ENCODE measurements around the gene TRMT10A.

DNA sequence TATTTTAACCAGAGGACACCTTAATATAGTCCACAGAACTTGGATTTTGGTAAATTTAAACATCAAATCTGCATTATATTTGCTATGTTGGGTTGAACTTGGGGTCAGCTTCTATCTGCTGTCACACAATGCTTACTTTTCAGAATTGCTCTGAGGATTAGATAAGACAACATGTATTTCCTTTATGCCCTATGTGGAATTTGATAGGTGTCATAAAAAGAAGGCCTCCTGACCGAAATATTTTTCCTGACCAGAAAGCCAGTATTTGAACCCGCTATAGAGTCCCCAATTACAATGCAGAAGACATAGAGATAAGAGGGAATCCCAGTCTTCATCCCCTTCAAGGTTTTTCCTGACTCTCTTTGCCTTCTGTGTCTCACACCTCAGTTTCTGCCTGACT lies 14.9 kb upstream of the TRMT10A start:
- TF ChIP-seq, protein P1, sequence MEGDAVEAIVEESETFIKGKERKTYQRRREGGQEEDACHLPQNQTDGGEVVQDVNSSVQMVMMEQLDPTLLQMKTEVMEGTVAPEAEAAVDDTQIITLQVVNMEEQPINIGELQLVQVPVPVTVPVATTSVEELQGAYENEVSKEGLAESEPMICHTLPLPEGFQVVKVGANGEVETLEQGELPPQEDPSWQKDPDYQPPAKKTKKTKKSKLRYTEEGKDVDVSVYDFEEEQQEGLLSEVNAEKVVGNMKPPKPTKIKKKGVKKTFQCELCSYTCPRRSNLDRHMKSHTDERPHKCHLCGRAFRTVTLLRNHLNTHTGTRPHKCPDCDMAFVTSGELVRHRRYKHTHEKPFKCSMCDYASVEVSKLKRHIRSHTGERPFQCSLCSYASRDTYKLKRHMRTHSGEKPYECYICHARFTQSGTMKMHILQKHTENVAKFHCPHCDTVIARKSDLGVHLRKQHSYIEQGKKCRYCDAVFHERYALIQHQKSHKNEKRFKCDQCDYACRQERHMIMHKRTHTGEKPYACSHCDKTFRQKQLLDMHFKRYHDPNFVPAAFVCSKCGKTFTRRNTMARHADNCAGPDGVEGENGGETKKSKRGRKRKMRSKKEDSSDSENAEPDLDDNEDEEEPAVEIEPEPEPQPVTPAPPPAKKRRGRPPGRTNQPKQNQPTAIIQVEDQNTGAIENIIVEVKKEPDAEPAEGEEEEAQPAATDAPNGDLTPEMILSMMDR (IDR thresholded peaks at IDR 0.05; ENCODE audit: insufficient read depth, low read length): no peak
- no peak for TF ChIP-seq POLR2AphosphoS5 (IDR thresholded peaks at IDR 0.05; ENCODE audit: low read depth)
- TF ChIP-seq, protein P2, sequence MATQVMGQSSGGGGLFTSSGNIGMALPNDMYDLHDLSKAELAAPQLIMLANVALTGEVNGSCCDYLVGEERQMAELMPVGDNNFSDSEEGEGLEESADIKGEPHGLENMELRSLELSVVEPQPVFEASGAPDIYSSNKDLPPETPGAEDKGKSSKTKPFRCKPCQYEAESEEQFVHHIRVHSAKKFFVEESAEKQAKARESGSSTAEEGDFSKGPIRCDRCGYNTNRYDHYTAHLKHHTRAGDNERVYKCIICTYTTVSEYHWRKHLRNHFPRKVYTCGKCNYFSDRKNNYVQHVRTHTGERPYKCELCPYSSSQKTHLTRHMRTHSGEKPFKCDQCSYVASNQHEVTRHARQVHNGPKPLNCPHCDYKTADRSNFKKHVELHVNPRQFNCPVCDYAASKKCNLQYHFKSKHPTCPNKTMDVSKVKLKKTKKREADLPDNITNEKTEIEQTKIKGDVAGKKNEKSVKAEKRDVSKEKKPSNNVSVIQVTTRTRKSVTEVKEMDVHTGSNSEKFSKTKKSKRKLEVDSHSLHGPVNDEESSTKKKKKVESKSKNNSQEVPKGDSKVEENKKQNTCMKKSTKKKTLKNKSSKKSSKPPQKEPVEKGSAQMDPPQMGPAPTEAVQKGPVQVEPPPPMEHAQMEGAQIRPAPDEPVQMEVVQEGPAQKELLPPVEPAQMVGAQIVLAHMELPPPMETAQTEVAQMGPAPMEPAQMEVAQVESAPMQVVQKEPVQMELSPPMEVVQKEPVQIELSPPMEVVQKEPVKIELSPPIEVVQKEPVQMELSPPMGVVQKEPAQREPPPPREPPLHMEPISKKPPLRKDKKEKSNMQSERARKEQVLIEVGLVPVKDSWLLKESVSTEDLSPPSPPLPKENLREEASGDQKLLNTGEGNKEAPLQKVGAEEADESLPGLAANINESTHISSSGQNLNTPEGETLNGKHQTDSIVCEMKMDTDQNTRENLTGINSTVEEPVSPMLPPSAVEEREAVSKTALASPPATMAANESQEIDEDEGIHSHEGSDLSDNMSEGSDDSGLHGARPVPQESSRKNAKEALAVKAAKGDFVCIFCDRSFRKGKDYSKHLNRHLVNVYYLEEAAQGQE (IDR thresholded peaks at IDR 0.05; ENCODE audit: insufficient replicate concordance, low read depth): no peak

Data from HL-60 (cell line).